ENCODE results near the gene ITIH3.

The ITIH3 gene

DNA sequence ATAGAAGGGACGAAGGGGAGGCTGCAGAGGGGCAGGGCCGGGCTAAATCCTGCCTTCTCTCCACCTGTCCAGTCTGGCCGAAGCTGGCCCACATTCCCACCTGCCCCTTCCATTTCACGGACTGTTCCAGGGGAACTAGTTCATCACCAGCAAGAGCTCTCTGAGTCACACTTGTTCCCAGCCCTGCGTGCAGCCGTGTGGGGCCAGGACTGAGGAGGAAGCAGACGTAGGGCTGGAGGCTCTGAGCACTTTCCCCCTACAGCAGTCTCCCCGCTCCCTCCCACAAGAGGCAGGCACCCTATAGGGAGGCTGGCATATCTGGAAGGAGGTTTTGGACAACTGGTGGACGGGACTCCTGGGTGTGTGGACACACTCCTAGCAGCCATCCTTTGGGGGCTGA lies 32.8 kb downstream of the ITIH3 start:
- no peaks in the 10 kb centered on the region for H3K9me3 ChIP-seq (ENCODE audit: severe bottlenecking)
- no peak for ATAC-seq (ENCODE audit: low read depth)
- no peak for DNase-seq (ENCODE audit: low spot score)
- TF ChIP-seq, protein P1, sequence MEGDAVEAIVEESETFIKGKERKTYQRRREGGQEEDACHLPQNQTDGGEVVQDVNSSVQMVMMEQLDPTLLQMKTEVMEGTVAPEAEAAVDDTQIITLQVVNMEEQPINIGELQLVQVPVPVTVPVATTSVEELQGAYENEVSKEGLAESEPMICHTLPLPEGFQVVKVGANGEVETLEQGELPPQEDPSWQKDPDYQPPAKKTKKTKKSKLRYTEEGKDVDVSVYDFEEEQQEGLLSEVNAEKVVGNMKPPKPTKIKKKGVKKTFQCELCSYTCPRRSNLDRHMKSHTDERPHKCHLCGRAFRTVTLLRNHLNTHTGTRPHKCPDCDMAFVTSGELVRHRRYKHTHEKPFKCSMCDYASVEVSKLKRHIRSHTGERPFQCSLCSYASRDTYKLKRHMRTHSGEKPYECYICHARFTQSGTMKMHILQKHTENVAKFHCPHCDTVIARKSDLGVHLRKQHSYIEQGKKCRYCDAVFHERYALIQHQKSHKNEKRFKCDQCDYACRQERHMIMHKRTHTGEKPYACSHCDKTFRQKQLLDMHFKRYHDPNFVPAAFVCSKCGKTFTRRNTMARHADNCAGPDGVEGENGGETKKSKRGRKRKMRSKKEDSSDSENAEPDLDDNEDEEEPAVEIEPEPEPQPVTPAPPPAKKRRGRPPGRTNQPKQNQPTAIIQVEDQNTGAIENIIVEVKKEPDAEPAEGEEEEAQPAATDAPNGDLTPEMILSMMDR (IDR thresholded peaks at IDR 0.05; ENCODE audit: poor library complexity, severe bottlenecking) = no peak
- H3K4me1 ChIP-seq (ENCODE audit: insufficient read depth, poor library complexity, severe bottlenecking) = peaks cover 7% of the 10 kb centered on the region
- no peaks in the 10 kb centered on the region for H3K36me3 ChIP-seq (ENCODE audit: low read depth)
- no peak overlapping the region for H3K4me3 ChIP-seq (ENCODE audit: severe bottlenecking)
- no peaks in the 10 kb centered on the region for H3K27me3 ChIP-seq (ENCODE audit: insufficient read depth, poor library complexity, severe bottlenecking)
- H3K27ac ChIP-seq (ENCODE audit: poor library complexity, severe bottlenecking) = no peak overlapping the region

DNA sequence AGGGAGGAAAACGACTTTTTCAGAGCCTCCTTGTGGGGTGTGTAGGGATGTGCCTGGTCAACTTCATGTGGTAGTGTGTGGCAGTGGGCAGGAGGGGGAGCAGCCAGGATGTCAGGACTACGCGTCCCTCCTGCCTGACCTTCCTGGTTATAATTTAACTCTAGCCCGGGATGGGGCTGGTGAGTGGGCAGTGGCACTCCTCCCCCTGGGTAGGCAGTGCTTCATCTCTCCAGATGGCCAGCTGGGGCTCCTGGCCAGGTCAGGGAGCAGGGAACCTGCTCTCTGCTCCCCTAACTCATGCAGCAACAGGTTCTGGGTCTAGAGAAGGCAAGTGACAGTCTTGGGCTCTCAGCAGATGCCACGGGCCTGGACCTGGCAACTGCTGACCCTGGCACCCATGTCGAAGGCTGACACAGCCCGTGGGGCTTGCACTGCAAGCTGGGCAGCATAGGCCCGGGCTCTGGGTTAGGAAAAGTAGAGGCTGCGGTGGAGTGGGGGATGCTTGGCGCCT lies 33.3 kb downstream of the ITIH3 start:
- TF ChIP-seq, protein P1 (IDR thresholded peaks at IDR 0.05; ENCODE audit: poor library complexity, severe bottlenecking) = no peak
- Histone ChIP-seq H3K9me3 (ENCODE audit: severe bottlenecking) (no peaks in the 10 kb centered on the region), H3K4me1 (ENCODE audit: insufficient read depth, poor library complexity, severe bottlenecking) (peaks cover 7% of the 10 kb centered on the region), H3K4me3 (ENCODE audit: severe bottlenecking) (no peak overlapping the region), H3K36me3 (ENCODE audit: low read depth) (no peaks in the 10 kb centered on the region), H3K27ac (ENCODE audit: poor library complexity, severe bottlenecking) (no peak overlapping the region), H3K27me3 (ENCODE audit: insufficient read depth, poor library complexity, severe bottlenecking) (no peaks in the 10 kb centered on the region)
- ATAC-seq (ENCODE audit: low read depth) (no peak), DNase-seq (ENCODE audit: low spot score) (no peak)

DNA sequence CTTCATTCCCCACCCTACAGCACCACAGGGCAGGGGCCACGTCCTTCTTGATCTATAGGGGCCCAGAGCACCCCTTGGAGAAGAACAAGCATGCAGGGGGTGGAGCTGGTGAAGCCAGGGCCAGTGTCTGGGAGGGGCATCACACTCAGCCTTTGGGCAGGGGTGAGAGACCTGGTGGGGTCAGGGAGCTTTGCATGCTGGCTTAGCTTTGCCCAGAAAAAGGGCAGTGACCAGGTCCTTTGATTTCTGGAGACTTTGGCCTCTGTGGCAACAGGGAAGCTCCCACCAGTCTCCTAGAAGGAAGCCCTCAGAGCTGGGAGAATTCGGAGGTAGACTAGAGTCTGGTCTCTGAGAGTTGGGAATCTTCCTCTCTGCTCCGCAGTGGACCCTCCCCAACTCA lies 34.9 kb downstream of the ITIH3 start:
- TF ChIP-seq, protein P1 (IDR thresholded peaks at IDR 0.05; ENCODE audit: poor library complexity, severe bottlenecking) = no peak
- Histone ChIP-seq H3K36me3 (ENCODE audit: low read depth) (no peaks in the 10 kb centered on the region), H3K27ac (ENCODE audit: poor library complexity, severe bottlenecking) (no peak overlapping the region), H3K4me1 (ENCODE audit: insufficient read depth, poor library complexity, severe bottlenecking) (peaks cover 7% of the 10 kb centered on the region), H3K27me3 (ENCODE audit: insufficient read depth, poor library complexity, severe bottlenecking) (no peaks in the 10 kb centered on the region), H3K9me3 (ENCODE audit: severe bottlenecking) (no peaks in the 10 kb centered on the region), H3K4me3 (ENCODE audit: severe bottlenecking) (no peak overlapping the region)
- ATAC-seq (ENCODE audit: low read depth) (no peak), DNase-seq (ENCODE audit: low spot score) (no peak)

DNA sequence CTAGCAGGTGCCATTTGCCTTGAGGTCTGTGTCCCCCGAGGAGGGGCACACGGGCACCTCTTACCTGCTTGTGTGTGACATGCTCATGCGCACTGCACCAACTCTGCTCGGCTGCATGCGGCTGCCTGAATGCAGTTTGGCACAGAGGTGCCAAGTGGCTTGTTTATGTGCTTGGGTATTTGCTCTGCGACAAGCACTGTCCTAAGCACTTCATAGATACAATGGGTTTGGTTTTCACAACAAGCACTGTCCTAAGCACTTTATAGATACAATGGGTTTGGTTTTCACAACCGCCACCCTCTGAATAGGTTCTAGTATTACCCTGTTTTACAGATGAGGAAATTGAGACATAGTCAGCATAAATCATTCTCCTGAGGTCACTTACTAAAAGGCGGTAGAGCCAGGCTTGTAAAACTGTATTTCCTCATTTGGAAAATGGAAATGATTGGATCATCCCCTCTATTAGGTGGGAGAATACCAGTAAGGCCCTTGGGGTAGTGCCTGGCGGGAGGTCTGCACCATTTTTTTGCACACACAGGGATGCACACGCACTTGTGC lies 35.4 kb downstream of the ITIH3 start:
- H3K27me3 ChIP-seq (ENCODE audit: insufficient read depth, poor library complexity, severe bottlenecking) = no peaks in the 10 kb centered on the region
- H3K27ac ChIP-seq (ENCODE audit: poor library complexity, severe bottlenecking) = no peak overlapping the region
- H3K36me3 ChIP-seq (ENCODE audit: low read depth) = no peaks in the 10 kb centered on the region
- H3K4me3 ChIP-seq (ENCODE audit: severe bottlenecking) = no peak overlapping the region
- TF ChIP-seq, protein P1 (IDR thresholded peaks at IDR 0.05; ENCODE audit: poor library complexity, severe bottlenecking) = no peak
- ATAC-seq (ENCODE audit: low read depth) (no peak), DNase-seq (ENCODE audit: low spot score) (no peak)
- H3K9me3 ChIP-seq (ENCODE audit: severe bottlenecking) = no peaks in the 10 kb centered on the region
- peaks cover 7% of the 10 kb centered on the region for H3K4me1 ChIP-seq (ENCODE audit: insufficient read depth, poor library complexity, severe bottlenecking)

DNA sequence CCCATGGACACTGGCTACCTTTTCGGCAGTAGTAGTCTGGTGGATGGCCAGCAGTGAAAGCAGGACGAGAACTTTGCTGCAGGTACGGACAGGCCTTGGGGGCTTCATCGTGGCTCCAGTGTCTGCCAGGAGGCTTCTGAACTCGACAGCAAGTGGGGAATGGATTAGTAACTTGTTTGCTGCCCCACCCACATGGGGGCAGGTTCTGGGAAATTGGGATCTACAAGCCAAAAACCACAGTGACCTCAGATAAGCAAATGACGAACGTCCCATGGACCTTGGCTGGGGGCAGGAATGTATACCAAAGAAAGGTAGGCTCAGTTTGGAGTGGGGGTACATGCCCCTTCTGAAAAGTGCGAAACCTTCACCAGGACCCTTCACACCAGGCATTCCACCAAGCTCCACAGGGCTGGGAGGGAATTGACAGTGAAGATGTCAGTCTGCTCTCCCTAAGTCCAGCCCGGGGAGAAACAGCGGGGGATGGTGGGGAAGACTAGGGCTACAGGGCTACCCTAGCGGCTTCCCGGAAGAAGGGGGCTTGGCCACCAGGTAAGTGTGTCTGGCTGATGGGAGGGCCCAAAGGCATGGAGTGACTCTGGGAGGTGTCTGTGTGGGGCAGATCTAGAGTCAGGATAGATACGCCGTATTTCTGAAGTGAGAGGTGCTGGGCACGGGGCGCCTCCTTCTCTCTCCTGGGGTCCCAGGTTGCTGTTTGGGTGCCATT lies 36.1 kb downstream of the ITIH3 start, which contains the start of gene ITIH4:
Gene ITIH4 (minus strand): TSS at position 138 of the 724 bp plus-strand sequence. CDS start 30 bp downstream, at position 108.
- Histone ChIP-seq H3K9me3 (ENCODE audit: severe bottlenecking) (no peaks in the 10 kb centered on the region), H3K27me3 (ENCODE audit: insufficient read depth, poor library complexity, severe bottlenecking) (no peaks in the 10 kb centered on the region), H3K4me3 (ENCODE audit: severe bottlenecking) (no peak within 1 kb of the TSS), H3K4me1 (ENCODE audit: insufficient read depth, poor library complexity, severe bottlenecking) (peaks cover 7% of the 10 kb centered on the region), H3K27ac (ENCODE audit: poor library complexity, severe bottlenecking) (no peak within 1 kb of the TSS), H3K36me3 (ENCODE audit: low read depth) (no peaks in the 10 kb centered on the region)
- TF ChIP-seq, protein P1 (IDR thresholded peaks at IDR 0.05; ENCODE audit: poor library complexity, severe bottlenecking) = no peak
- DNase-seq (ENCODE audit: low spot score) (no peak), ATAC-seq (ENCODE audit: low read depth) (no peak)
